Measurements from ENCODE around the gene FAM43B. TPM values are rescaled to one million over a fixed set of nuclear protein-coding genes. Genes with fewer than 3 reads are reported as not detected.

Gene FAM43B
- polyA plus RNA-seq, 2 of the 4 experiments (the other 2 are of a cell fraction), result 0.76 to 6.9 TPM

- FAIRE-seq (no peak), DNase-seq (ENCODE audit: low read depth in 1 of 2, low spot score in 1 of 2) (no peak), ATAC-seq (no peak)
- TF ChIP-seq GATA3 (IDR thresholded peaks at IDR 0.05; ENCODE audit: borderline replicate concordance) (no peak), JUN (IDR thresholded peaks at IDR 0.05) (no peak), NPAS2 (CRISPR knock-in tag; IDR thresholded peaks at IDR 0.05; ENCODE audit: borderline replicate concordance) (no peak), ATOH8 (CRISPR knock-in tag; IDR thresholded peaks at IDR 0.05; ENCODE audit: low read depth) (no peak), CBX2 (IDR thresholded peaks at IDR 0.05; ENCODE audit: borderline replicate concordance, low read depth) (no peak), MAX (IDR thresholded peaks at IDR 0.05) (no peak), SMC3 (IDR thresholded peaks at IDR 0.05) (no peak), FOSB (CRISPR knock-in tag; IDR thresholded peaks at IDR 0.05) (no peak), HOXB13 (CRISPR knock-in tag; IDR thresholded peaks at IDR 0.05; ENCODE audit: low read depth) (no peak), MYC (IDR thresholded peaks at IDR 0.05; ENCODE audit: borderline replicate concordance, low read length) (no peak), BCL3 (IDR thresholded peaks at IDR 0.05) (no peak), ELK1 (IDR thresholded peaks at IDR 0.05; ENCODE audit: low read depth, low read length) (no peak), JUNB (IDR thresholded peaks at IDR 0.05) (no peak), EP300 (IDR thresholded peaks at IDR 0.05) (no peak), EHMT2 (IDR thresholded peaks at IDR 0.05; ENCODE audit: low read depth) (no peak), BHLHE40 (IDR thresholded peaks at IDR 0.05; ENCODE audit: low read depth, low read length) (no peak)
- peaks cover 8% of the 10 kb centered on the region for H3K4me1 ChIP-seq
- CTCF ChIA-PET, result interaction anchor here (0.7 kb wide), 1 partner anchor 31 kb away, joined by 3 read pairs; no protein-coding TSS in a partner anchor
- no peak overlapping the region for H3K27ac ChIP-seq
- H3K4me2 ChIP-seq, result no peak overlapping the region
- 75% methylated on average over 4 of the region's 7 CpGs for WGBS (ENCODE audit: missing lambda C conversion rate)
- POLR2A ChIA-PET, result no interaction called here
- no peaks in the 10 kb centered on the region for H3K9me3 ChIP-seq
- no peak overlapping the region for H3K4me3 ChIP-seq
These were observed 2.8 kb downstream of the FAM43B start for GRCh38 chr1:20555025-20555757.

GRCh38 chr1:20555758-20556120, 3.4 kb downstream of the FAM43B start:
- peaks cover 8% of the 10 kb centered on the region for H3K4me1 ChIP-seq
- FAIRE-seq (no peak), ATAC-seq (no peak), DNase-seq (ENCODE audit: low read depth in 1 of 2, low spot score in 1 of 2) (no peak)
- ChIA-PET POLR2A (no interaction called here), CTCF (interaction anchor here (2.4 kb wide), 1 partner anchor 78 kb away, joined by 7 read pairs; the partner anchor contains the start of gene PINK1)
- no peaks in the 10 kb centered on the region for H3K9me3 ChIP-seq
- H3K4me3 ChIP-seq, result no peak overlapping the region
- H3K4me2 ChIP-seq, result no peak overlapping the region
- 59% methylated on average over 4 of the region's 4 CpGs for WGBS (ENCODE audit: missing lambda C conversion rate)
- H3K27ac ChIP-seq, result no peak overlapping the region
- TF ChIP-seq PBX3 (IDR thresholded peaks at IDR 0.05) (no peak), SREBF2 (IDR thresholded peaks at IDR 0.05) (no peak), BHLHE40 (IDR thresholded peaks at IDR 0.05; ENCODE audit: low read depth, low read length) (no peak), USF2 (IDR thresholded peaks at IDR 0.05) (no peak), JUN (IDR thresholded peaks at IDR 0.05) (no peak), TP53 (CRISPR knock-in tag; IDR thresholded peaks at IDR 0.05) (no peak), HDAC2 (IDR thresholded peaks at IDR 0.05) (no peak), HMGXB4 (CRISPR knock-in tag; IDR thresholded peaks at IDR 0.05; ENCODE audit: borderline replicate concordance) (no peak), BCL3 (IDR thresholded peaks at IDR 0.05) (no peak), ATOH8 (CRISPR knock-in tag; IDR thresholded peaks at IDR 0.05; ENCODE audit: low read depth) (no peak), CBX2 (IDR thresholded peaks at IDR 0.05; ENCODE audit: borderline replicate concordance, low read depth) (no peak), POLR2A (IDR thresholded peaks at IDR 0.05; ENCODE audit: low read length) (no peak), CTCF (IDR thresholded peaks at IDR 0.05) (no peak), MAFK (IDR thresholded peaks at IDR 0.05; ENCODE audit: partially characterized antibody) (no peak)
